Activated CD4-positive, alpha-beta T cell treated with anti-CD3 and anti-CD28 coated beads, Interleukin-2, Interleukin-4, amounts not matched to agents 100 ng/mL and 50 ng/mL, durations not matched to agents 16 hours and 8 hours (primary cell): ENCODE data around the gene PPP6R2.

Experiments
- DNase-seq: peaks from one replicate; pipeline ENCODE4 v3.0.0-alpha.2; 2020; ENCODE audit warnings: low spot score

PPP6R2 gene

DNA sequence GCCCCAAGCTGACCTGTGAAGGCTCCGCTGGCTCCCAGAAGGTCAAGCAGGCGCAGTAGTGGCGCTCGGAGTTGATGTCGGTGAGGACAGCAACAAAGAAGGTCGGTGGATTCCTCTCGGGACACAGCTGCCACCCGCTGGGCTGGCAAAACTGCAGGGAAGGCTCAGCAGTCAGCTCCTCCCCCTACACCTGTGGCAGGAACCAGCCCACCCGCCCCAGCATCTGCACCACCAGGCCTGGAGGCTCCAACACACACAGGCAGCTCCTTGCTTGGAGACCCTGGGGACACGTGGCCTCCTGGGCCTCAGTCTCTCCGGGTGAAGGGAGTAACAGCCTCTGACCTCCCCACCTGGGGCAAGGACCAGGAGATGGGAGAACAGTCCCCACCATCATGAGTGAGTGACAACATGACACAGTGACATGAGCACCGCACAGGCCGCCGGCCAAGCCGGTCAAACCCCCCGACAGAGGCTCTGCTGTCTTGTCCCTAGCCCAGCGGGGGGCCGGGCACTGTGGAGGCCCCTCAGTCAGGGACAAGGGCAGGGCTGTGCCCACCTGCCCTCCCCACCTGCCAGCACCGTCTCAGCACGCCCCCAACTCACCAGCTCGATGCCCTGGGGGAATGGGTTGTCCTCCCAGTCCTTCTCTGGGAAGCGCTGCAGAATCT, 124.8 kb downstream of the PPP6R2 start:
- DNase-seq: no peak

DNA sequence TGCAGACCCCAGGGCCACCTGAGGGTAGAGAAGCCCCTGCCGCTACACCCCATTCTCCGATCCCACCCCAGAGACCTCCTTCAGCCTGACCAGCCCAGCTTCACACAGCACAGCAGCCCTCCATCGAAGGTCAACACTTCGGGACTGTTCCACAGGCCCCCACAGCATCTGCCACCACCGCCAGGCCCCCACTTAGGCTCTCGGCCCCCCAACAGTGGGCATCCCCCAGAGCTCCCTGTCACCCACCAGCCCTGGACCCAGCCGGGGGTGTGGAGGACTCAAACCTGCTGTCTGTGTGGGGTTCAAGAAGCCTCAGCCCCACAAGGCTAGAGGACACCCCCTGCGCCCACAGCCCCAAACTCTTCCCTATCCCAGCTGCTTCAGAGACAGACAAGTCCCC, 125.5 kb downstream of the PPP6R2 start:
- no peak for DNase-seq

DNA sequence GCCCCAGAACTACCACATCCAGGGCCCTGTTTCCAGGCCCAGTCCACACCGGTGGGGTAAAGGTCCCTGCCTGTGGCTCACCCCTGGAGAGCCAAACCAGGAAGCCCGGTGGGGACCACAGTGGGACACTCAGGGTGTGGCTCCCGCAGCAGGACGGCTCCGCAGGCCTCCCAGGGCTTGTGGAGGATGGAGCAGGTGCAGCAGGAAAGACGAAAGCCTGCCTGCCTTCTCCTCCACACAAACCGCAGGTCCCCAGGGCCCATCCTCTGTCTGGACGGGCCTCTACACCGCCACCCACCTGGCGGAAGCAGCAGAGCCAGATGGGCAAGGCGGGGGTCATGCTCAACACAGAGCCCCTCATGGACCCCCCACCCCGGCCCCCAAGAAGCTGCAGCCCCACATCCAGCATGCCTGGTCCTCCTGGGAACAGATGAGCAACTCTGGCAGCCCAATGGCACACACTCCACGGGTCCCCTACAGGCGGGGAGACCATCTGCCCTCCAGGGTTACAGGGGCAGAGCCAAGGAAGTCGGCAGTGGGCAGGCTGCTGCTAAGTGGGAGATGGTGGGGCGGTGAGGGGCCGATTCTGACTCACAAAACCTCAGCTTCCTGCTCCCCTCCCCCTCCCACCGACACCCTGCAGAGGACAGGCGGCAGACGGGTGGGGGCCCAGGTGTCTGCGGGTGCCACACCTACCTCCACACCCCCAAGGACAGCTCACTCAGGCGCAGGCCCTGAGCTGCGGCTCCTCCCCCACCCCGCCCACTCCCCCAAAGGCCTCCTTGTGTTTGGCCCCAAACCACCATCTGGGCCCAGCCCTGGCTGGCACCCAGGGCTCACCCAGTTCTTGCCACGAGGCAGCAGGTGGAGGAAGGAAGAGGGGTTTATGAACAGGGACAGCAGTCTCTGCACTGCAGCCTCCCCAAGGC, 126.5 kb downstream of the PPP6R2 start:
- DNase-seq: peak; percentile 98

DNA sequence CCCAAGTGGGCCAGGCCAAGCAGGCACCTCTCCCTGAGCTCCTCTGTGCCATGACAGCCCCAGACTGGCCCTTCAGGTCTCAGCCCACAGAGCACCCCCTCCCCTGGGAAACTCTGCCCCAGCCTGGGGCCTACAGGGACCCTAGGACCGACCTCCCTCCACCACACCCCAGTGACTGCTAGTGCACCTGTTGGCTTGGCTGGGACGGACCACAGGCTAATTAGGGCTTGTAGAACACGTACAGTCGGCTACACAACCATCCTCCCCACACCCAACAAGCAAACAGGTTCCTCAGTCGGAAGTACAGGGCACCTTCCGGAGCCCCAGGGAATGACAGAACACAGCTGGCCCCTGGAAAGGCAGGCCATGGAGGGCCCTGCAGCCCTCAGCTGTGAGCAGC, 127.4 kb downstream of the PPP6R2 start:
- no peak for DNase-seq

DNA sequence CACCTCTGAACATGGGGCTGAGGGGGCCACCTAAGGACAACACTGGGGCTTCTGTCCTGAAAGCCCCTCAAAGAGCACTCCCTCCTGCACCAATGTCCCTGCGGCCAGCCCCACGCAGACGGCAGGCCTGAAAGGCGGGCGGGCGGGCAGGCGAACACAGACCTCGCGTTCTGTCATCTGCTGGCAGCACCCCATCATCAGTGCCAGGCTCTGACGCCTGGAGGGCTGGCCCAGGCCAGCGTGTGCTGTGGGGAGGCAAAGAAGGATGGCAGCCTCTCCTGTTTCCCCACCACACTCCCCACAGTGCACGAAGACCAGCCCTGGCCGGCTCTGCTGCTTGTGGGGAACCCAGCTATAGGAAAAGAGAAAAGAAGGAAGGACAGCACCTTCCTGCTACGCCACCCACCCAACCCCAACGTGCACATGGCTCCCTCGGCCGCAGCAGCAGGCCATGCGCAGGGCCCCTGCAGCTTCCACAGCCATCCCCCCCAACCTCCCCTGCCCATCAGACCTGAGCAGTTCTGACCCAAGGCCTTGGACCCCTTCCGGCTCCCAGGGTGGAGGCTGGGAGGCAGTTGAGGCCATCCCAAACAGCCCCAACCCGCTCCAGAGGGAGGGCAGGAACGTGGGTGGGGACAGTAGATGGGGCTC, 128.2 kb downstream of the PPP6R2 start:
- no peak for DNase-seq

DNA sequence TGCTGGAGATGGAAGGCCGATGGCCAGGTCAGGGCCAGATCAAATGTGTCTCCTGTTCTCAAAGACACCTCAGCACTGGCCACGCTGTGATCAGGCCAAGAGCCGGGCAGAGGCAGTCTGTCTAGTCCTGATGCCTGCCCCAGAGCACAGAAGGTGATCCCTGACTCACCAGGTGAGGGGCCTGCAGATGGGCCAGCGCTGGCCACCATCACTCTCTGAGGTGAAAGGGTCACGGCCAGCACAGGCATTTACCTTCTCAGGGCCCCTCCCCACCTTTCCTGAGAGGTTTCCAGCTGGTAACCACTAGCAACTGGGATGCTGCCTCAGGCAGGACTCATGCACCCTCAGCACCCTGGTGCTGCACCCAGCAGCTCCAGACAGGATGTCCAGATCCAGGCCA, 128.8 kb downstream of the PPP6R2 start:
- no peak for DNase-seq

DNA sequence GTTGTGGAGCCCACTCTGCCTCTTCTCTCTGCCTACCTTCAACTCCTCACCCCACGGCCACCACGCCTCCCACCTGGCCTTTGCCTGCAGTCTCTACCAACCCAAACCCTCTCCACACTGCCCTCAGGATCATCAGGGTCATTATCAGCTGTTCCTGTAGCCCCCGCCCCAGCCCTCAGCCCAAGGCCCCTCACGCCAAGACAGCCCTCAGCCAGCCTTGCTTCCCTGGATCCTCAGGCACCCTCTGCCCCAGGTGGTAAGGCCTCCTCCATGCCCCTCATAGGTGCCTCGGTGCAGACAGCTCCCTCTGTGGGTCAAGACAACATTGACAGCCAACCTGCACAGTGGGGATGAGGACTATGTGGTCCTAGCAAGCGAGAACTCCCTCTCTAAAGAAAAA, 130.0 kb downstream of the PPP6R2 start:
- peak; percentile 62 for DNase-seq

DNA sequence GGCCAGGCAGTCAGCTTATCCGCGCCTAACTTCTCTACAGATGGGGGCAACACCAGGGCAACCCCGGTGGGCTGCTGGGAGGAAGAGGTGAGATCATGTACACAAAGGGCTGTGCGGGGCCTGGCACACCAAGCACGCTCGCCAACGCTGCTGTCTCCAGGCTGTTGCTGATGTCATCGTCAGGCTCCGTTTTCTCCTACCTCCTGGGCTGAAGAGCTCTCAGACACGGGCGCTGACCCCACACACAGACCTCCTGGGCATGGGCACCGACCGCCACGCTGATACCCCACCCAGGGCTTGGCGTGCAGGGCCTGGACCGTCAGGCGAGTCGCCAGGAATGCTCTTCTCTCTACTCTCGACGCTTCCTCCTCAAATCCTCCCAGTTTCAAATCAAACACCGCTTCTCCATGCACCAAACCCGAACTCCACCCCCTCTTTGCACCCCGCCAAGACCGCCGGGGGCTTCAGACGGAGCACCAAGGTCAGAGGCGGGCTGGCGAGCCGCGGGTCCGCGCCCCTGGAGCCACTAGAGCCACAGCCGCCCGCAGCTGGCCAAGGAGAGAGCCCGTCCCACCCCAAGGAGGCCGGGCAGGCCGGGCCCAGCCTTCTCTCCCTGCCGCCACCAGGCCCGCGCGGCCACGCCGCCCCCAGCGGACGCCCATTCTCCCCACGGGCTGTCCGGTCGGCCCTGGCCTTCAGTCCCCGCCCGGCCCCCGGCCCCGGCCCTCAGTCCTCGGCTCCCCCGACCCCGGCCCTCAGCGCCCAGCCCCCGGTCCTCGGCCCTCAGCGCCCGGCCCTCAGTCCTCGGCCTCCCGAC, 130.9 kb downstream of the PPP6R2 start:
- peak; percentile 49 for DNase-seq

DNA sequence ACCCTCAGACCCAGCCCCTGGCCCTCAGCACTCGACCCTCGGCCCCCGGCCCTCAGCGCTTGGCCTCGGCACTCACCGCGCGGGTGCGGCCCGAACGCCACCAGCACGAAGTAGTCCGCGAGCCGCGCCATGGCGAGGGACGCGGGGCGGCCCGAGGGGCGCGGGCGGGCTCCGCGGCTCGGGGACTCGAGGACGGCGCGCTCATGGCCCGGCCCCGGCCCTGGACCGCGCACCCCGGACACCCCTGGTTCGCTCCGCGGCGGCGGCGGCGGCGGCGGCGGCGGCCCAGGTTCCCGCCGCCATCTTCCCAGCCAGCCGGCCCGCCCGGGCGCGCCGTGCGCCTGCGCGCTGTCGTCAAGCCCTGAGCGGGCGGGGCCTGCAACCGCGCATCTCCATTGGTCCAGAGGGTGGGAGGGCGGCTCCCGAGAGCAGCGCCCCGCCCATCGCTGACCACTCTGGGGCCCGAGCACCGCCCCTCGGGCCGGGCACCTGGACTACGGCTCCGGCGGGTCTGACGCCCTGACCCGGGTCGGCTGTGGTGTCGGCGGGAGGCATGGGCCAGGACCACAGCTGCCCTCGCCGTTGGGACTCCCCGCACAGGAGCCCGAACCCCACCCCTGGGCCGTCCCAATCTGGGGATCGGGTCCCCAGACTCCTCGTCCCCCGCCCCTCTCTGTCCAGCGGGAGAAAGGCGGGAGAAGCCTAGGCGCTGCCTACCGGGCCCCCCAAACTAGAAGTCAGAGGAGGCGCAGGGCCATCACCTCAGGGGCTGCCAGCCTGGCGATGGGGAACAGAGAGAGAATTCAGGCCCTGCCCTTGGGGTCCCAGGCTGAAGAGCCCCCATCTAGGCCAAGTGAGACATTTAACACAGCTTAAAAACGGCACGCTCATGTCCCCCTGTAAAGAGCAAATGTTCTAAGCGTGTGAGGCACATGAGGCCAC, 131.9 kb downstream of the PPP6R2 start, which contains the start of gene SBF1:
Gene SBF1 (minus strand): TSS at position 326 of the 942 bp plus-strand sequence. CDS start 195 bp downstream, at position 131.
- DNase-seq: peak; percentile 92

DNA sequence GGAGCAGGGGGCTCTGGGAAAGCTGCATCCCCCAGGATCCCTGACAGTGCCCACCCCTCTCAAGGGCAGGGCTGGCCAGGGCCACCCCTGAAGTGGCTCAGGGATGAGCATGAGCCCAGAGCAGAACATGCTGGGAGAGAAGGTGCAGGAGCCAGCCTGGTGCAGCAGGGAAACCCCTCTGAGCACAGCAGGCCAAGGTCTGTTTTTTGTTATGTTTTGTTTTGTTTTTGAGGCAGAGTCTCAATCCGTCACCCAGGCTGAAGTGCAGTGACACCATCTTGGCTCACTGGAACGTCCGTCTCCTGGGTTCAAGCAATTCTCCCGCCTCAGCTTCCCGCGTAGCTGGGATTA, 132.5 kb downstream of the PPP6R2 start:
- DNase-seq: no peak

DNA sequence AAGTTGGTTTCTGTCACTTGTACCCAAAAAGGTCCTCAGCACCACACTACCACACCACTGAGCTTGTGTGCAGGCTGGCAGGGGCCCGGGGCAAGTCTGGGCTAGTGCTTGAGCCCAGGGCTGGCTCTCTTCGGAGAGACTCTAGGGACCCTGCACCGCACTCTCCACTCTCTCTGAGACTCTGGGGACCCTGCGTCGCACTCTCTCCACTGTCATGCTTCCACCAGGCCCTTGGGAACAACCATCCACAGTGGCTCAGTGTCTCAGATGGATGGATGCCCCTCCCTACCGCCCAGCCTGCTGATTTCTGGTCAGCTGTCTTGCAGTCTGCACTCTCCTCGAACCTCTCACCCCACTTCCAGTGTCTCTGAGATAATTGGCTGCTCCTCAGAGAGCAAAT, 133.7 kb downstream of the PPP6R2 start:
- no peak for DNase-seq

DNA sequence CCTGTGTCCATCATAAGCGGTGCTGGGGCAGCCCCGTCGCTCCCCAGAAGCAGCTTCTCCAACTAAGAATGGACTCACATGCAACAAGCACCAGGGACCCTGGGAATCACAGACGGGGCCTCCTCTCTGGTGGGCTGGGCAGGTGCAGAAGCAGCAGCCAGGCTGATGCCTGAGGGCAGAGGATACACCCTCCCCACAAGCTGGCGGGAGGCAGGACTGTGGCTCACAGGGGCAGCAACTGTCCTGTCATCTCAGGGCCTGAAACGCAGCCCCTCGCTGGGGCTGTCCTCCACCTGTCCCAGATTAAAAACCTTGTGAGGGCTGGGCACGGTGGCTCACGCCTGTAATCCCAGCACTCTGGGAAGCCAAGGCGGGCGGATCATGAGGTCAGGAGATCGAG, 134.8 kb downstream of the PPP6R2 start:
- DNase-seq: no peak

DNA sequence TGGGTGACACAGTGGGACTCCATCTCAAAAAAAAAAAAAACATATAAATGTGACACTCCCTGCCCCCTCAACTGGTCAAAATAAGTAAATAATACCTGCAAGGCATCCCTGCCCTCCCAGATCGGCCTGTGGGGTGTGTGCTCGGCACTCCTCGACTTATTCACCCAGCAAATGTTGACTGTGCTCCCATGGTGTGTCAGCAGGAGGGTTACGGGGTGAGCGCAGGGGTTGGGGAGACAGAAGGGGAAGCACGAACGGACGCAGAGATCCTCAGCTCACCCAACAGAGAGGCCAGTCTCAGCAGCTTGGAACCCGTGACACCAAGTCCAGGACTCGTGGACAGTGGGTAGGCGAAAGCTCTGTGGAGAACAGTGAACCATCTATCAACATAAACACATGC, 136.6 kb downstream of the PPP6R2 start:
- DNase-seq: no peak

DNA sequence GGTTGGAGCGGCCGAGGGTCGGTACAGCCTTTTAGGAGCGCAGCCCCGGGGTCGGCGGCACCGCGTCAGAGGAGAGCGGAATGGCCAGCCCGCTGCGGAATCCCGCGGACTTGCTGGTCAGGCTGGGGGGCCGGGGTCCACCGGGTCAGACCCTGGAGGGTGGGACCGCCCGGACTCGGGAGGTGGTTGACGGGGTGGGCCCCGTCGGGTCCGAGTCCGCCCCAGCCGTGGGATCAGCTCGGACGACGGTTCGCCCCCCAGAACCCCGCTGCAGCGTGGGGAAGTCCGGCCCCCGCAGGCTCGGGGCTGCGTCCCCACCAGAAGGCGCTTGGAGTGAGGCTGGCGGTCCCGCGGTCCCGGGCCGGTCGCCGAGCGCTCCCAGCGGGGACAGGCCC, 137.9 kb downstream of the PPP6R2 start:
- no peak for DNase-seq

DNA sequence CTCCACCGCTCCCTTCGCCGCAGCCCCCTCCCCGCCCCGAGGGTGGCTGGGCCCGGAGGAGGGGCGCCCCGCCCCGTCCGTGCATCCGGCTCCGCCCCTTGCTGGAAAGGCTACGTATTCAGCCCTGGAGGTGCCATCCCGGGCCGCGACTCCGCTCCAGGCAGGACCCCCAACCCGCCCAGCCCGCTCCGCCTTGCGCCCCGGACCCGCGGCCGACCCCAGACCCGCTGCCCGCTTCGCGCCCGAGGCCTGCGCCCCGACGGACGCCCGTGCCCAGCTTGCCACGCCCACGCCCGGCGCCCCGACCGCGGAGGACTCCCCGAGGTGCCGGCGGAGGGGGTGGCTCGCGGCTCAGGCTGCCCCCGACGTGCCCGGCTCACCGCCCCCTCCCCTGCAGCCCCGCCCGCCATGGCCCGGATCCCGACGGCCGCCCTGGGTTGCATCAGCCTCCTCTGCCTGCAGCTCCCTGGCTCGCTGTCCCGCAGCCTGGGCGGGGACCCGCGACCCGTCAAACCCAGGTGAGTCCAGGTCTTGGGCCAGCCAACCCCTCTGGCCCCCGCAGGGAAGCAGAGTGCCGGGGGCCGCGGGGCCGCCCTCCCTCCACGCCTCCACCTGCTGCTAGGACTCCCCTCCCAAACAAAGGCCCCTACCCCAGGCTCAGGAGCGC, 138.4 kb downstream of the PPP6R2 start, which contains the start of gene ADM2:
Gene ADM2 (plus strand): TSS at position 104 of the 667 bp plus-strand sequence. CDS start 305 bp downstream, at position 409.
- DNase-seq: peak; percentile 37

DNA sequence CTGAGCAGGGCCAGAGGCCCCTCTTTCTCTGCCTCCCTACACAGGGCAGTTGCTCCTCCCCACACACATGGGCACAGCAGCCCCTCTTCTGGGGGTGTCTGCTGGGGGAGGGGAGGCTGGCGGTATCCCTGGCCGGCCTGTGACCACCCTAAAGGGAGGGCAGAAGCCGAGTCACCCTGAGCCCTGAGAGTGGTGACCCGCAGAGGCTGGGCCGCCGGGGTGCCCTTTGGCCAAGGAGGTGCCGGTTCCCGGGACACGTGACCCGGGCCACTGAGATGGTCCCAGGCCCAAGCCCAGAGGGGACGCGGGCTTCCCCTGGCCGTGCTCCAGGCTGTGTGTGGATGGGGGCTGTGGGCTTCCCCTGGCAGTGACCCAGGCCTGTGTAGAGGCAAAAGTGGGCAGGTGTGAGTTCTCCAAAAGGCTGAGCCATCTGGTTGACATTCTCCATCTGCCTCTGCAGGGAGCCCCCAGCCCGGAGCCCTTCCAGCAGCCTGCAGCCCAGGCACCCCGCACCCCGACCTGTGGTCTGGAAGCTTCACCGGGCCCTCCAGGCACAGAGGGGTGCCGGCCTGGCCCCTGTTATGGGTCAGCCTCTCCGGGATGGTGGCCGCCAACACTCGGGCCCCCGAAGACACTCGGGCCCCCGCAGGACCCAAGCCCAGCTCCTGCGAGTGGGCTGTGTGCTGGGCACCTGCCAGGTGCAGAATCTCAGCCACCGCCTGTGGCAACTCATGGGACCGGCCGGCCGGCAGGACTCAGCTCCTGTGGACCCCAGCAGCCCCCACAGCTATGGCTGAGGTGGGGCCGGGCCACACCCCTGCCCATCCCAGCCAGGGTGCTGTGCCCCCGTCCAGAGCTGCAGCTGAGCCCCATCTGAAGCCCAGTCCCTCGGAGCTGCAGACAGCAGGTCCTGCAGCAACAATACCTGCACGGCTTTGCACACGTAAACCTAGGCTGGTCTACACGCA, 139.3 kb downstream of the PPP6R2 start:
- no peak for DNase-seq

DNA sequence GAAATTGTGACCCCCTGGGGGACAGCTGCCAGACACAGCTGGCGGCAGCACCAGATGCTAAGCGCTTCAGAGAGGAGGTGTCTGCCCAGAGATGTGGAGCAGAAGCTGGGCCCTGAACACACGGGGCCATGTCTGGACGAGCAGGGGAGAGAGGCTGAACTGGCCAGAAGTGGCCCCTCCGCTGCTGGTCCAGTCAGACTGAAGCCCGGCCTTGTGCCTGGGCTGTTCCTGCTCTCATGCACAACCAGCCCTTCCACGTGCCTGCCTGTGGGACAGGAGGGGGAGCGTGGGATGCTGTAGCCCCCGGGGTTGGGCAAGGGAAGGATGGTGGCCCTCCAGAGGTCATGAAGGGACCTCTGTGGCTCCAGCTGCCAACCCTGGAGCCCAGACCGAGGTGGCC, 140.0 kb downstream of the PPP6R2 start:
- DNase-seq: no peak

DNA sequence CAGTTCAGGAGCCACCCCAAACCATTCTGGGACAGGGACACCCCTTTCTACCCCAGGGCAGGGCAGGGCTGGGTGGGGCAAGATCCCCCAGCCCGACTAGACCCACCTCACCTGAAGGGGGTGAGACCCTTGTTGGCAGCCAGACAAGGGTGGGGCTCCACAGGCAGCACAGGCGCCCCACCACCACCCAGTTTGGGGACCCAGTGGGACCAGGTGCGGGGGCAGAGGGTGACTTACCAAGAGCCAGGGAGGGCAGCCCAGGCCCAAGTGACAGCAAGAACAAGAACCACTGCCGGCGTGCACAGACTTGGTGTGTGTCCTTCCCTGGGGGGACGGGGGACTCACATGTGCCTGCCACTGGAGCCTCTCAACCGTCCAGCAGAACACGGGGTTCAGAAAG, 140.4 kb downstream of the PPP6R2 start:
- no peak for DNase-seq
